T-helper 1 cell (primary cell): Measurements from ENCODE around the gene FANCC.

Source experiments
- DNase-seq, 5 donors: peaks; one replicate each; pipeline ENCODE4 v3.0.0-alpha.2; 2012 to 2020

FANCC gene

GRCh38 chr9:95139126-95139525 is 178.4 kb downstream of the FANCC start:
- DNase-seq = no peak

GRCh38 chr9:95138474-95138873 is 179.0 kb downstream of the FANCC start:
- no peak for DNase-seq

DNA sequence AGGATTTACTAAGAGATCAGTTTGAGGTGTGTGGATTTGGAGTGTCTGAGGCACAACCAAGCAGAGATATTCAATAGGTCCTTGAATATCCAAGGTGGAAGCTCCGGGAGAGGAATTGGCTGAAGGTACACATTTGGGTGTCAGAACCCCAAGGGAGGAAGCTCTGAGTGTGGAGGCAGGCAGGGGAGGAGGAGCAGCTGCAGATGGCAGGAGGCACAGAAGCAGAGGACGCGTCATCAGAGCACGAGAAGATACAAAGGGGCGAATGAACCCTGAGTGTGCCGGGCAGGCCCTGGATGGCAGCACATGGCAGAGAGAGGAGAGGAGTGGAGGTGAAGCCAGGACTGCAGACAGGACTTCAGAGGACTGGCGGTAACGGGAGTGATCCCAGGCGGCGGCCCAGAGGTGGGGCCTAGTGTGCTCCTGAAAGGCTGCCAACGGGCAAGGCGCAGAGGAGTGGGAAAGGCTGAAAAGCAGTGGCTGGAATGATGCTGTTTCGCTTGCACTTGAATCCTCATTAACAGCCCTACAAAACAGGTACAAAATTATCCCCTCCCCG is 179.8 kb downstream of the FANCC start:
- no peak for DNase-seq

DNA sequence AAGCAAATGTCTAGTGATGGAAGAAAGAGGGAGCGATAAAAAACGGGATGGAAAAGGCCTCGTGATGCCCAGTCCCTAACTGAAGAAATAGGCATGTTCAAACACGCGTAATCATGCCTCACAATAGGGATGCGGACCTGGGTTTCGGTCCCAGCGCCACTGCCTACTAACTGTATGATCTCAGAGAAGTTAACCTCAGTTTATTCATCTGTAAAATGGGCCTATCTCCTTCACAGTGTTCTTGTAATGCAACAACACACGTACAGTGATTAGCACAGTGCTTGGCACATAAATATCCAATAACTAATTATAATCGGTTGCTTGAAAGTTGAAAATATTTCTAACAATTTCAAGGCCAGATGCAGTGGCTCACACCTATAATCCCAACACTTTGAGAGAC is 181.8 kb downstream of the FANCC start:
- no peak for DNase-seq

- no peak for DNase-seq
Measured at GRCh38 chr9:95134457-95134881, 183.0 kb downstream of the FANCC start.

- DNase-seq = no peak
Measured at GRCh38 chr9:95133325-95133705, 184.2 kb downstream of the FANCC start.

DNA sequence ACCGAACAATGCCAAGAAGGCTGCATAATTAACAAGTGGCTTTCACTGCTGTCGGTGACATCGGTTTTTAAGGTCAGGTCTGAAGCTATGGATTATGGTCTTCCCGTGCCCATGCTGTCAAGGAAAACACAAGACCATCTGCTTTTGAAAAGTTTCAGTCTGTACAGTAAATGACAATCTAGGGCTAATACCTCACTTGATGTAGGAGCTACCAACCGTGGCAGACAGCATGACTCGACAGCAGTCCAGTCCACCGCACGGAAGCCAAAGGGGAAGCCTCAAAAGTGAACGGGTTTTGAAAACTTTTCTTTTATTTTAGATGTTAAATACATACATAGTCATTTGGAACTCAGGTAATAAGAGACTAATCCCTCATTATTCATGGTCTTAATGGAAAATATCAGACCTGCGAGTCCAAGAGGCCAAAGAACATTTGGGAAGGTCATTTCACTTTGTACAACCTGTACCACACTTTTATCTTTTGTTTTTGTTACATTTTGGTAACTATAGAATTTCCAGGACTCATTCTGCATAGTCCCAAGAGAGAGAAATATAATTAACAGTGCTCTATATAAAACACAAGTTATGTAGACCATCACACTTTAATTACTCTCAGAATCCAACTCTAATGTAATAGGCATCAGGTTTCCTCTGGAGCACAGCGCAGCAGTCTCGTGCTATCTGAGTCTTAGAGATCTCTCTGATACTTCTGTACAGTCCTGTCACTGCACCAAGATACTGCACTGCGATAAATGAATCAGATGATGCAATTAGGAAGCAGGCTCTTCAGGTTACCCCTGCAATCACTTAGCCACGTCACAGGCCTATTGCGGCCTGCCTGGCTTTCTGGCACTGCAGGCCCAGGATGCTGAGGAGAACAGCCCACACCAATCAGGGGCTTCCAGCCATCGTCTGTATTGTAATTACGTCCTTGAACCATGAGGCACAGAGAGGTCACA is 184.9 kb downstream of the FANCC start:
- no peak for DNase-seq

GRCh38 chr9:95131023-95131943 is 186.2 kb downstream of the FANCC start:
- peak in 4 of 5 donors; percentile 14 to 28 (median 26) for DNase-seq

GRCh38 chr9:95130484-95130883 is 187.0 kb downstream of the FANCC start:
- no peak for DNase-seq

GRCh38 chr9:95129476-95130291 is 187.8 kb downstream of the FANCC start:
- no peak for DNase-seq

GRCh38 chr9:95128177-95128524 is 189.4 kb downstream of the FANCC start:
- no peak for DNase-seq

GRCh38 chr9:95127249-95128176 is 190.0 kb downstream of the FANCC start:
- peak; percentile 31 to 70 (median 54) for DNase-seq

DNA sequence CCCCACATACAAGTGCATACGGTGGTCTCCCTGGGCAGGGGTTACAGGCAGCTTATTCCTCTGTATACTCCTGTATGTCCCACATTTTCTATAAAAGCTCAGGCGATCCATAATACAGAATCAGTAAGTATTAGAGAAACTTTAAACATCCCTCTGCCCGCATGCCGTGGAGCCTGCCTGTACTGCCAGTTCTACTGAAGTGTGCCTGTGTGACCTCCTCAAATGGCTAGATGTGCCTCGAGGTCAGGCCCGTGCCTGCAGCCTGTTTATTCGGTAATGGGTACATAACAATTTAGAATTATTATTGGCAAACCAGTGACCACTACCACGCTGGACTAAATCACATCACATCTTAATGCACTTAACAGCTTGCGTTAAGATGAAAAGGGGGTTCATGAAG is 190.8 kb downstream of the FANCC start:
- DNase-seq = no peak

- no peak for DNase-seq
Measured at GRCh38 chr9:95125652-95126051, 191.9 kb downstream of the FANCC start.

DNA sequence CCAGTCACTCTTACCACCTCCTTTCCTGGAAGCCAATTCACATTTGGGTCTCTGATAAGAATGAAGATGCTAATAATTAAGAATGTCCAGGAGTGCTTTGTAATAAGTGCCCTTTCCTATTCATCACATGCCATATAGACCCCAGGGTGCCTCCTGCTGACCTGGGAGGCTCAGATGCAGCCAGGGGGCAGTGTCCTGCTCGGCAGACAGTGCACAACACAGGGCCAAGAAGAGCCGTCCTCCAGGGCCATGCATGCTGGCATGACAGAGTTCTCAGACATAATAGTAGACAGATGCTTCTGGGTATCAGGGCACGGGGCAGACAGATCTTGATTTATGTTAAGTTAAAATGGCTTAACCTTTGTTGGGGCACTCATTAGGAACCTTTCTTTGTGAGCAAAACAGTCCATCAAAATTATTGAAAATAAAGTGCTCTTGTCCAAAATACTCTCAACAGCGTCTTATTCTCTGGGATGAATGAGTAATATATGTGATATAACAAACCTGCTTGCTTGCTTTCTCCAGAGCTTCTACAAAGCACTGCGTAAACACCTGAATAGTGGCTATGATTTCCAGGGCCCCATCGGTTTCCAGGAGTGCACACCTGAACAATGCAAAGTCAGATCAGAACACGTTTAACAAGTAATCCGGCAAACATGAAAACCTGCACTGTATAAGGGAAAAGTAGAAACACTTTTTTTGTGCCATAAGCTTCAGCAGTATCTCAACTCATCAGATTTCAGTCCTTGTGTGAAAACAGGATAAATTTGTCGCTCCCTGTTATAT is 192.7 kb downstream of the FANCC start:
- DNase-seq = no peak

GRCh38 chr9:95120781-95121370 is 196.6 kb downstream of the FANCC start:
- DNase-seq = no peak

DNA sequence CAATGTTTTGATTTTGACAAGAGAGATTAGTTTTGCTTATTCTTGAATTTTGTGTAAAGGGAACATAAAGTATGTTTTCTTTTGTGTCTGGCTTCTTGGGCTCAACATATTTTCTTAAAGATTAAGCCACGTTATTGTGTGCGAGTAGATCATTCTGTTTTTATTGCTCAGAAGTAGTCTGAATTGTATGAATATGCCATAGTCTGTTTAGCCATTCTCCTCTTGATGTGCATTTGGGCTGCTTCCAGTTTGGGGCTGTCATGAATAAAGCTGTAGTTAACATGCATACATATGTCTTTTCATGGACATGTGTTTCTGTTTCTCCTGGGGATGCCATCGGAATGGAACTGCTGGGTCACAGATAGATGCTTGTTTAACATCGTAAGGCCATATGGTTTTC is 198.9 kb downstream of the FANCC start:
- no peak for DNase-seq

- no peak for DNase-seq
Measured at GRCh38 chr9:95116808-95117204, 200.7 kb downstream of the FANCC start.

DNA sequence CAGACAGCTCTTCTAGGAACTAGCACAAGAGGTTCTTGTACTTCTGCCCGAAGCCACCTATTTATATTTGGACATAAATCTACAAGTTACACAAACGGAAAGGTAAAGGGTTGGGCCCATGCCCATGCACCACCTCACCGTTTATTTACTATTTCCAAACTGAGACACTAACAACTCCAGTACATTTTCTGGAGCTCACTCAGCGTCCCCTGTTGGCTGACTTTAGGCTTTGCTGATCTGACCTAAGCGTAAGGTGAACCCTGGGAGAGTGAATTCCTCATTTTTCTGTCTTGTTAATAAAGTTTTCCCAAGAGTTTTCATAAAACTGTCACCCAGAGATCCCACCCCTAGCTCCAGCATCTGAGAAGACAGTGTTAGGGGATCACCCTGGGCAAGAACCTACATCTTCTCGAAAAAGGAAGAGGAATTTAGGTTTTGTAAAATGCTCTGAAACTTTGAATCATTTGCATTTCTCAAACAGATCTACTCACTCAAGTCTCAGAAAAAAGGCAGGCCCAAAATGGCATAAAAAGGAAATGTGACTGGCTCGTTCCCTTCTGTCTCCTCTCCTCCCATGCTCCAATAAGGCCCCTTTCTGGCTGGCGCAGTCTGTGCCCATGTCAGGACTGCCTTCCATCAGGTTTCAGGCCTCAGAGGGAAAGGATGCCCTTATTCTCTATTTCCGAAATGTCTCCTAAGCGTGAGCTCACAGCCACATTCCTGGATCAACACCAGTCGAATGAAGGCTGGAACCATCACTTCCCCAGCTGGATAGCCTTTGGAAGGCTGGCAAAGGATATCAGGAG is 201.3 kb downstream of the FANCC start:
- no peak for DNase-seq
